ENCODE data around the gene MARK2.

Gene MARK2

DNA sequence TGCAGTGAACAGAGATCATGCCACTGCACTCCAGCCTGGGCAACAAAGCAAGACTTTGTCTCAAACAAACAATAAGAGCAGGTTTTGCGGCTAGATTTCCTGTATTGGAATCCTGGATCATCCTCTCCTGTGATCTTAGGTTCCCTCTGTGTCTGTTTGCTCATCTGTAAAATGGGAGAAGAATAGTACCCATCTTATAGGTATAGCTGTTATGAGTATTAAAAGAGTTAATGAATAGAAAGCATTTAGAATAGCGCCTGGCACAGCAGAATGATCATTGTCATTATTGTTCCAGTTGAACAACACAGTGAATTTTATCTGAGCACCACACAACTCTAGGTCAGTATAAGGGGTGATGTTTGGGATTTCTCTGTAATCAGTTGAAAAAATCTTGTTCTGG lies 10.8 kb downstream of the MARK2 start:
- Histone ChIP-seq H3K27ac (ENCODE audit: insufficient read depth in 1 of 2, low read depth in 1 of 2, low read length in 2 of 2, poor library complexity in 1 of 2, severe bottlenecking in 2 of 2) (no peak overlapping the region), H3K4me3 (ENCODE audit: control insufficient read depth in 1 of 7, extremely low read depth in 1 of 7, insufficient read depth in 4 of 7, low read depth in 2 of 7, low read length in 6 of 7) (no peak overlapping the region), H3K27me3 (replicated peaks in 2 of 5; ENCODE audit: control insufficient read depth in 4 of 5, insufficient read depth in 5 of 5, low read length in 4 of 5) (no peaks in the 10 kb centered on the region), H3K4me1 (ENCODE audit: control extremely low read depth in 1 of 4, control insufficient read depth in 4 of 4, insufficient read depth in 4 of 4, low read length in 3 of 4) (peaks cover 6 to 25% (median 11%) of the 10 kb centered on the region in 4 experiments), H3K9me3 (ENCODE audit: control extremely low read depth in 1 of 5, control insufficient read depth in 4 of 5, insufficient read depth in 2 of 5, low read depth in 1 of 5, low read length in 4 of 5) (no peaks in the 10 kb centered on the region), H3K36me3 (ENCODE audit: control insufficient read depth in 4 of 4, insufficient read depth in 4 of 4, low read length in 3 of 4) (peaks cover 4 to 20% (median 8%) of the 10 kb centered on the region in 4 experiments)
- no peak for DNase-seq
- WGBS (ENCODE audit: insufficient coverage): no CpG with 5 or more reads among the region's 2 CpGs
- ChIA-PET POLR2A (interaction anchor here (0.7 kb wide), 1 partner anchor 956 kb away, joined by 3 read pairs; no protein-coding TSS in a partner anchor), CTCF (interaction anchor here (0.8 to 1.5 kb wide), 3 partner anchors 10 to 13 kb away, joined by 3 to 6 read pairs (median 3); no protein-coding TSS in a partner anchor)

DNA sequence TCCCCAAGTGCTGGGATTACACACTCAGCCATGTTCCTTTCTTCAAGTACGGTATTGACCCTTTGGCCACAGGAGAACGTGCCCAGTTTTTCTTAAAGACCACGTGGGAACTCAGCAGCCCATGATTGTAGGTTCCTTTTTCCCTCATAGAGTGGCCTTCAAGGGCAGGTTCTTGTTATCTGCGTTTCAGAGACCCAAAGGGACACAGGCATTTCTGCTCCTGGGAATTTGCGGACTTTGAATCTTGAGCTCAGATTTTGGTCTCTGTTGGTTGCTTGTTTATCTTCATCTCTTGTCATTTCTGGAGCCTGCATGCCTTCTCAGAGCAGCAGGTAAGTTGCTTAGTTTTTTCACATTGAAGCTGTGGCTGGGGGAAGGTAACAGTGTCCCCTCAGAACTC lies 12.0 kb downstream of the MARK2 start:
- Histone ChIP-seq H3K27ac (ENCODE audit: insufficient read depth in 1 of 2, low read depth in 1 of 2, low read length in 2 of 2, poor library complexity in 1 of 2, severe bottlenecking in 2 of 2) (peak overlapping the region in 1 of 2 experiments; percentile 64), H3K4me1 (ENCODE audit: control extremely low read depth in 1 of 4, control insufficient read depth in 4 of 4, insufficient read depth in 4 of 4, low read length in 3 of 4) (peaks cover 4 to 15% (median 9%) of the 10 kb centered on the region in 4 experiments), H3K9me3 (ENCODE audit: control extremely low read depth in 1 of 5, control insufficient read depth in 4 of 5, insufficient read depth in 2 of 5, low read depth in 1 of 5, low read length in 4 of 5) (no peaks in the 10 kb centered on the region), H3K4me3 (ENCODE audit: control insufficient read depth in 1 of 7, extremely low read depth in 1 of 7, insufficient read depth in 4 of 7, low read depth in 2 of 7, low read length in 6 of 7) (no peak overlapping the region), H3K36me3 (ENCODE audit: control insufficient read depth in 4 of 4, insufficient read depth in 4 of 4, low read length in 3 of 4) (peaks cover 0 to 19% (median 7%) of the 10 kb centered on the region in 4 experiments), H3K27me3 (replicated peaks in 2 of 5; ENCODE audit: control insufficient read depth in 4 of 5, insufficient read depth in 5 of 5, low read length in 4 of 5) (no peaks in the 10 kb centered on the region)
- no peak for DNase-seq
- 94% methylated on average over 5 of the region's 5 CpGs for WGBS (ENCODE audit: insufficient coverage)
- ChIA-PET POLR2A (no interaction called here), CTCF (interaction anchor here (0.9 to 1.5 kb wide), 5 partner anchors 11 to 25 kb away, joined by 3 to 7 read pairs (median 4); no protein-coding TSS in a partner anchor)

- CTCF ChIA-PET: interaction anchor here (1.0 to 1.5 kb wide), 3 partner anchors 10 to 25 kb away, joined by 3 to 7 read pairs (median 5); no protein-coding TSS in a partner anchor
- H3K9me3 ChIP-seq (ENCODE audit: control extremely low read depth in 1 of 5, control insufficient read depth in 4 of 5, insufficient read depth in 2 of 5, low read depth in 1 of 5, low read length in 4 of 5): no peaks in the 10 kb centered on the region
- DNase-seq: no peak
- H3K27ac ChIP-seq (ENCODE audit: insufficient read depth in 1 of 2, low read depth in 1 of 2, low read length in 2 of 2, poor library complexity in 1 of 2, severe bottlenecking in 2 of 2): peak overlapping the region in 1 of 2 experiments; percentile 64
- POLR2A ChIA-PET: no interaction called here
- no peaks in the 10 kb centered on the region for H3K27me3 ChIP-seq (replicated peaks in 2 of 5; ENCODE audit: control insufficient read depth in 4 of 5, insufficient read depth in 5 of 5, low read length in 4 of 5)
- 43% methylated on average over 1 of the region's 2 CpGs for WGBS (ENCODE audit: insufficient coverage)
- H3K4me3 ChIP-seq (ENCODE audit: control insufficient read depth in 1 of 7, extremely low read depth in 1 of 7, insufficient read depth in 4 of 7, low read depth in 2 of 7, low read length in 6 of 7): peak overlapping the region in 1 of 7 experiments; percentile 21
- H3K4me1 ChIP-seq (ENCODE audit: control extremely low read depth in 1 of 4, control insufficient read depth in 4 of 4, insufficient read depth in 4 of 4, low read length in 3 of 4): peaks cover 4 to 15% (median 10%) of the 10 kb centered on the region in 4 experiments
- H3K36me3 ChIP-seq (ENCODE audit: control insufficient read depth in 4 of 4, insufficient read depth in 4 of 4, low read length in 3 of 4): peaks cover 0 to 19% (median 7%) of the 10 kb centered on the region in 4 experiments
Observed at GRCh38 chr11:63851364-63851763, 12.5 kb downstream of the MARK2 start.

DNA sequence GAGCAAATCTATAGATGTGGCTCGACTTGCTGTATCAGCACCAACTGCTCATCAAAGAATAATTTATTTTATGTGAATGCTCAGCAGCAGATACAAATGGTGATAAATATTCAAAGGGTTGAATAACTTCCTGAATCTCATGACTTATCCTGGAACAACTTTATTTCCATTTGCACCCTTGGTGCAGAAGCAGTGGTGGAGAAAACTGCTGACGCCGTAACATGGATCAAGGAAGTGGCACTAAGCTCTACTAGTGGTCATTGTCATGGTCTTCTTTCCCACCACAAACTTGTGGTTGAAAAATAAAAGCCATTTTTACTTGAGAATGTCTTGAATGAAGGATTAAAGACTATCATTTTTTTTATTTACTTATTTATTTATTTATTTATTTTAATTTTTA lies 14.6 kb downstream of the MARK2 start:
- peaks cover 0 to 9% (median 6%) of the 10 kb centered on the region in 4 experiments for H3K36me3 ChIP-seq (ENCODE audit: control insufficient read depth in 4 of 4, insufficient read depth in 4 of 4, low read length in 3 of 4)
- no peak for DNase-seq
- H3K4me1 ChIP-seq (ENCODE audit: control extremely low read depth in 1 of 4, control insufficient read depth in 4 of 4, insufficient read depth in 4 of 4, low read length in 3 of 4): peaks cover 4 to 17% (median 13%) of the 10 kb centered on the region in 4 experiments
- ChIA-PET POLR2A (interaction anchor here (0.6 kb wide), 2 partner anchors 9 to 46 kb away, joined by 5 read pairs; no protein-coding TSS in a partner anchor), CTCF (interaction anchor here (1.2 to 1.6 kb wide), 4 partner anchors 9 to 19 kb away, joined by 3 to 4 read pairs (median 4); no protein-coding TSS in a partner anchor)
- H3K4me3 ChIP-seq (ENCODE audit: control insufficient read depth in 1 of 7, extremely low read depth in 1 of 7, insufficient read depth in 4 of 7, low read depth in 2 of 7, low read length in 6 of 7): no peak overlapping the region
- no peaks in the 10 kb centered on the region for H3K27me3 ChIP-seq (replicated peaks in 2 of 5; ENCODE audit: control insufficient read depth in 4 of 5, insufficient read depth in 5 of 5, low read length in 4 of 5)
- WGBS (ENCODE audit: insufficient coverage): 67% methylated on average over 2 of the region's 3 CpGs
- H3K9me3 ChIP-seq (ENCODE audit: control extremely low read depth in 1 of 5, control insufficient read depth in 4 of 5, insufficient read depth in 2 of 5, low read depth in 1 of 5, low read length in 4 of 5): no peaks in the 10 kb centered on the region
- no peak overlapping the region for H3K27ac ChIP-seq (ENCODE audit: insufficient read depth in 1 of 2, low read depth in 1 of 2, low read length in 2 of 2, poor library complexity in 1 of 2, severe bottlenecking in 2 of 2)

- H3K27ac ChIP-seq (ENCODE audit: insufficient read depth in 1 of 2, low read depth in 1 of 2, low read length in 2 of 2, poor library complexity in 1 of 2, severe bottlenecking in 2 of 2): no peak overlapping the region
- CTCF ChIA-PET: interaction anchor here (1.3 to 2.3 kb wide), 2 partner anchors 13 to 17 kb away, joined by 3 to 16 read pairs; no protein-coding TSS in a partner anchor
- H3K4me3 ChIP-seq (ENCODE audit: control insufficient read depth in 1 of 7, extremely low read depth in 1 of 7, insufficient read depth in 4 of 7, low read depth in 2 of 7, low read length in 6 of 7): no peak overlapping the region
- no peaks in the 10 kb centered on the region for H3K9me3 ChIP-seq (ENCODE audit: control extremely low read depth in 1 of 5, control insufficient read depth in 4 of 5, insufficient read depth in 2 of 5, low read depth in 1 of 5, low read length in 4 of 5)
- POLR2A ChIA-PET: interaction anchor here (0.7 kb wide), 1 partner anchor 85 kb away, joined by 6 read pairs; no protein-coding TSS in a partner anchor
- WGBS (ENCODE audit: insufficient coverage): 100% methylated on average over 1 of the region's 4 CpGs
- H3K27me3 ChIP-seq (replicated peaks in 2 of 5; ENCODE audit: control insufficient read depth in 4 of 5, insufficient read depth in 5 of 5, low read length in 4 of 5): no peaks in the 10 kb centered on the region
- peaks cover 4 to 27% (median 16%) of the 10 kb centered on the region in 4 experiments for H3K4me1 ChIP-seq (ENCODE audit: control extremely low read depth in 1 of 4, control insufficient read depth in 4 of 4, insufficient read depth in 4 of 4, low read length in 3 of 4)
- DNase-seq: no peak
- H3K36me3 ChIP-seq (ENCODE audit: control insufficient read depth in 4 of 4, insufficient read depth in 4 of 4, low read length in 3 of 4): peaks cover 2 to 9% (median 7%) of the 10 kb centered on the region in 4 experiments
Observed at GRCh38 chr11:63854696-63855095, 15.8 kb downstream of the MARK2 start.

DNA sequence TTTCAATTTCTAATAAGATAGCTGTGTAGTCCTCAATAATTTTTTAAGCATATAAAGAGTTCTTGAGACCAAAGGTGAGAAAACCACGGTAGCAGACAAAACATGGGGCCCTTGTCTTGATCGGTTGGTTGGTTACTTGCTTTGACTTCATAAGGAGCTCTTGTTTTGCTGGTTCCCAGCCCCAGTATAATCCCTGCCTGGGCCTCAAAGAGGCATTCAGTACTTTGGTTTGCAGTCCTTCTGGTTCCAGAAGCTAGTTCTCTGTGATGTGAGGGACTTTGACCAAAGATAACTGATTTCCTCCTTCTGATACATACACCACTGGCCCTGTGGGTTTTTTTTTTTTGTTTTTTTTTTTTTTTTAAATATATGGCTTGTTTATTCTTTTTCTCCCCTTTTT lies 17.1 kb downstream of the MARK2 start:
- Histone ChIP-seq H3K27me3 (replicated peaks in 2 of 5; ENCODE audit: control insufficient read depth in 4 of 5, insufficient read depth in 5 of 5, low read length in 4 of 5) (no peaks in the 10 kb centered on the region), H3K36me3 (ENCODE audit: control insufficient read depth in 4 of 4, insufficient read depth in 4 of 4, low read length in 3 of 4) (peaks cover 3 to 9% (median 5%) of the 10 kb centered on the region in 4 experiments), H3K27ac (ENCODE audit: insufficient read depth in 1 of 2, low read depth in 1 of 2, low read length in 2 of 2, poor library complexity in 1 of 2, severe bottlenecking in 2 of 2) (no peak overlapping the region), H3K4me1 (ENCODE audit: control extremely low read depth in 1 of 4, control insufficient read depth in 4 of 4, insufficient read depth in 4 of 4, low read length in 3 of 4) (peaks cover 4 to 24% (median 13%) of the 10 kb centered on the region in 4 experiments), H3K9me3 (ENCODE audit: control extremely low read depth in 1 of 5, control insufficient read depth in 4 of 5, insufficient read depth in 2 of 5, low read depth in 1 of 5, low read length in 4 of 5) (no peaks in the 10 kb centered on the region), H3K4me3 (ENCODE audit: control insufficient read depth in 1 of 7, extremely low read depth in 1 of 7, insufficient read depth in 4 of 7, low read depth in 2 of 7, low read length in 6 of 7) (no peak overlapping the region)
- no peak for DNase-seq
- CTCF ChIA-PET: interaction anchor here (0.8 to 3.2 kb wide), 5 partner anchors 8 to 38 kb away, joined by 3 to 16 read pairs (median 4); no protein-coding TSS in a partner anchor
- POLR2A ChIA-PET: no interaction called here
- WGBS (ENCODE audit: insufficient coverage): 93% methylated on average over 2 of the region's 2 CpGs
